HepG2 (cell line): ENCODE data around the gene UBAP2L. TPM values are rescaled to one million over a fixed set of nuclear protein-coding genes. Genes with fewer than 3 reads are reported as not detected.

Source experiments
- CREB1 ChIP-seq, 2 experiments: fragments of 450-650 bp in 1 of 2; IDR thresholded peaks; 2 replicates each; pipeline ENCODE4 v1.6.1; 2016 to 2017; ENCODE audit warnings: control low read depth in 1 of 2, mild to moderate bottlenecking in 1 of 2, missing compliant biosample characterization in 1 of 2, missing genetic modification characterization in 1 of 2
- DNMT3B ChIP-seq: conservative IDR thresholded peaks from 2 replicates; pipeline ENCODE4 v1.6.1; 2016; ENCODE audit warnings: missing biosample characterization, control low read depth
- SP2 ChIP-seq: sonication (generic); formaldehyde crosslinking; IDR thresholded peaks from 2 replicates; pipeline ENCODE4 v1.5.1; 2020; ENCODE audit warnings: mild to moderate bottlenecking, missing genetic modification reagents
- TRIM24 ChIP-seq: sonication (generic); formaldehyde crosslinking; IDR thresholded peaks from 2 replicates; pipeline ENCODE4 v1.8.0; 2022; ENCODE audit warnings: mild to moderate bottlenecking, missing genetic modification reagents
- ZBTB40 ChIP-seq, 2 experiments: fragments of 450-650 bp in 1 of 2; sonication (generic) in 1 of 2; formaldehyde crosslinking in 1 of 2; IDR thresholded peaks; 2 replicates each; pipeline versions ENCODE4 v1.6.1 to v1.8.0; 2016 to 2022; ENCODE audit warnings: antibody characterized with exemption in 1 of 2, mild to moderate bottlenecking in 1 of 2, missing genetic modification reagents in 1 of 2
- ZNF124 ChIP-seq: sonication (generic); formaldehyde crosslinking; IDR thresholded peaks from 2 replicates; pipeline ENCODE4 v1.4.0; 2020; ENCODE audit warnings: missing genetic modification reagents
- ZNF614 ChIP-seq: IDR thresholded peaks from 2 replicates; pipeline ENCODE4 v1.6.1; 2018; ENCODE audit warnings: missing biosample characterization, missing genetic modification reagents, inconsistent platforms, borderline replicate concordance
- ZNF773 ChIP-seq: sonication (generic); formaldehyde crosslinking; IDR thresholded peaks from 2 replicates; pipeline ENCODE4 v1.4.0; 2020; ENCODE audit warnings: missing genetic modification reagents, borderline replicate concordance
- polyA plus RNA-seq, 8 experiments: library from polyadenylated mRNA; depleted of rRNA in 3 of 8; stranded (reverse) in 7 of 8; unstranded in 1 of 8; fragments of >200 nt; fragmentation: Illumina TruSeq in 4 of 8; extraction: Trizol in 4 of 8; gene quantifications; 2 replicates each; pipeline versions ENCODE4 v1.2.1 to v1.2.3, GENCODE V29; 2011 to 2016; ENCODE audit warnings: low read depth in 4 of 8, missing spikeins in 1 of 8, mixed read lengths in 1 of 8; ENCODE audit not compliant: insufficient read depth in 1 of 8
- total RNA-seq, 5 experiments: library from RNA; depleted of rRNA; stranded (reverse); fragments of >200 nt; fragmentation: Illumina TruSeq; extraction: Trizol; gene quantifications; 2 replicates each; pipeline ENCODE4 v1.2.3, GENCODE V29; 2016; ENCODE audit warnings: low read depth in 1 of 5
- TF ChIP-seq, protein P1 (sequence below): sonication (generic); formaldehyde crosslinking; IDR thresholded peaks from 2 replicates; pipeline ENCODE4 v1.4.0; 2020; ENCODE audit warnings: missing genetic modification reagents
- TF ChIP-seq, protein P2 (sequence below): sonication (generic); formaldehyde crosslinking; IDR thresholded peaks from 2 replicates; pipeline ENCODE4 v1.5.0; 2020; ENCODE audit warnings: mild to moderate bottlenecking, missing genetic modification reagents, borderline replicate concordance
- TF ChIP-seq, protein P3 (sequence below): sonication (generic); formaldehyde crosslinking; IDR thresholded peaks from 2 replicates; pipeline ENCODE4 v1.8.1; 2023; ENCODE audit warnings: mild to moderate bottlenecking, missing genetic modification reagents

Gene UBAP2L
- total and polyA plus RNA-seq, 2 of the 13 experiments (the other 11 are each of a cell fraction or from before 2014, with no cell fraction given), result 74.2 to 159 TPM

- TF ChIP-seq, protein P1, sequence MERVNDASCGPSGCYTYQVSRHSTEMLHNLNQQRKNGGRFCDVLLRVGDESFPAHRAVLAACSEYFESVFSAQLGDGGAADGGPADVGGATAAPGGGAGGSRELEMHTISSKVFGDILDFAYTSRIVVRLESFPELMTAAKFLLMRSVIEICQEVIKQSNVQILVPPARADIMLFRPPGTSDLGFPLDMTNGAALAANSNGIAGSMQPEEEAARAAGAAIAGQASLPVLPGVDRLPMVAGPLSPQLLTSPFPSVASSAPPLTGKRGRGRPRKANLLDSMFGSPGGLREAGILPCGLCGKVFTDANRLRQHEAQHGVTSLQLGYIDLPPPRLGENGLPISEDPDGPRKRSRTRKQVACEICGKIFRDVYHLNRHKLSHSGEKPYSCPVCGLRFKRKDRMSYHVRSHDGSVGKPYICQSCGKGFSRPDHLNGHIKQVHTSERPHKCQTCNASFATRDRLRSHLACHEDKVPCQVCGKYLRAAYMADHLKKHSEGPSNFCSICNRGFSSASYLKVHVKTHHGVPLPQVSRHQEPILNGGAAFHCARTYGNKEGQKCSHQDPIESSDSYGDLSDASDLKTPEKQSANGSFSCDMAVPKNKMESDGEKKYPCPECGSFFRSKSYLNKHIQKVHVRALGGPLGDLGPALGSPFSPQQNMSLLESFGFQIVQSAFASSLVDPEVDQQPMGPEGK (CRISPR knock-in tag), result peak; percentile 26; the same call in 1 of the 2 replicates
- TF ChIP-seq CREB1 (IDR thresholded peaks at IDR 0.05), result no peak
- peak; percentile 31; the same call in 1 of the 2 replicates for TF ChIP-seq CREB1 (CRISPR knock-in tag; IDR thresholded peaks at IDR 0.05)
- TF ChIP-seq SP2, result no peak
- no peak for TF ChIP-seq TRIM24
- TF ChIP-seq DNMT3B, result no peak
- no peak for TF ChIP-seq ZNF773 (CRISPR knock-in tag)
- TF ChIP-seq ZNF614 (CRISPR knock-in tag), result no peak
- no peak for TF ChIP-seq ZNF124
- TF ChIP-seq ZBTB40 (IDR thresholded peaks at IDR 0.05), result no peak
- TF ChIP-seq ZBTB40 (CRISPR knock-in tag; IDR thresholded peaks at IDR 0.05), result no peak
- TF ChIP-seq, protein P2, sequence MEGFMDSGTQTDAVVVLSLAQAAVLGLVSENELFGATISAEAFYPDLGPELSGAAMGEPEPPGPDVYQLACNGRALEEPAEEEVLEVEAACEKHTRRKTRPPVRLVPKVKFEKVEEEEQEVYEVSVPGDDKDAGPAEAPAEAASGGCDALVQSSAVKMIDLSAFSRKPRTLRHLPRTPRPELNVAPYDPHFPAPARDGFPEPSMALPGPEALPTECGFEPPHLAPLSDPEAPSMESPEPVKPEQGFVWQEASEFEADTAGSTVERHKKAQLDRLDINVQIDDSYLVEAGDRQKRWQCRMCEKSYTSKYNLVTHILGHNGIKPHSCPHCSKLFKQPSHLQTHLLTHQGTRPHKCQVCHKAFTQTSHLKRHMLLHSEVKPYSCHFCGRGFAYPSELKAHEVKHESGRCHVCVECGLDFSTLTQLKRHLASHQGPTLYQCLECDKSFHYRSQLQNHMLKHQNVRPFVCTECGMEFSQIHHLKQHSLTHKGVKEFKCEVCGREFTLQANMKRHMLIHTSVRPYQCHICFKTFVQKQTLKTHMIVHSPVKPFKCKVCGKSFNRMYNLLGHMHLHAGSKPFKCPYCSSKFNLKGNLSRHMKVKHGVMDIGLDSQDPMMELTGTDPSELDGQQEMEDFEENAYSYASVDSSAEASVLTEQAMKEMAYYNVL (CRISPR knock-in tag), result no peak
- TF ChIP-seq, protein P3, sequence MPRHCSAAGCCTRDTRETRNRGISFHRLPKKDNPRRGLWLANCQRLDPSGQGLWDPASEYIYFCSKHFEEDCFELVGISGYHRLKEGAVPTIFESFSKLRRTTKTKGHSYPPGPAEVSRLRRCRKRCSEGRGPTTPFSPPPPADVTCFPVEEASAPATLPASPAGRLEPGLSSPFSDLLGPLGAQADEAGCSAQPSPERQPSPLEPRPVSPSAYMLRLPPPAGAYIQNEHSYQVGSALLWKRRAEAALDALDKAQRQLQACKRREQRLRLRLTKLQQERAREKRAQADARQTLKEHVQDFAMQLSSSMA, result 0 out of 2 replicates have a peak, but pooled peaks have one; percentile 32
These were observed 21.8 kb upstream of the UBAP2L start (continued) for GRCh38 chr1:154198756-154199562.
